NCI-H146 (cell line): ENCODE results near the gene GALNT17.

Experiments used
- DNase-seq: peaks from one replicate; lab custom pipeline; 2025; lab: John Stamatoyannopoulos, UW

Gene GALNT17

DNA sequence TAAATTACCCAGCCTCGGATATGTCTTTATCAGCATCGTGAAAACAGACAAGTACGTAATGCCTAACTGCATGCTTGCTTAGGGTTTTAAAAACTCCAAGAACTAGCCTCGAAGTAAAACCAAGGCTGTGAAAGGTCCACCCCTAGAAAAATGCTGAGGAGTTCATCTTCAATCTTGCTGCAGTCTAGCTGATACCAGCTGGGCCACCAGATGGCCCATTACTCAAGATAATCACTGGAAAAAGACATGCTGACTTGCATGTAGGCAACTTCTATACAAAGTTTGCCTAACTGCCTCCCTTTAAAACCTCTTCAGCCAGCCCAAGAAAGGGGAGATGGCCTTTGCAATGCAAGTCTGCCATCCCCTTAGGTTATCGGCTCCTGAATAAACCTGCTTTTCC, 614.1 kb downstream of the GALNT17 start:
- DNase-seq, result no peak

- DNase-seq, result no peak
These were observed 618.3 kb downstream of the GALNT17 start for GRCh38 chr7:71750290-71750689.

GRCh38 chr7:71752171-71752935, 620.4 kb downstream of the GALNT17 start:
- DNase-seq, result peak; percentile 63

DNA sequence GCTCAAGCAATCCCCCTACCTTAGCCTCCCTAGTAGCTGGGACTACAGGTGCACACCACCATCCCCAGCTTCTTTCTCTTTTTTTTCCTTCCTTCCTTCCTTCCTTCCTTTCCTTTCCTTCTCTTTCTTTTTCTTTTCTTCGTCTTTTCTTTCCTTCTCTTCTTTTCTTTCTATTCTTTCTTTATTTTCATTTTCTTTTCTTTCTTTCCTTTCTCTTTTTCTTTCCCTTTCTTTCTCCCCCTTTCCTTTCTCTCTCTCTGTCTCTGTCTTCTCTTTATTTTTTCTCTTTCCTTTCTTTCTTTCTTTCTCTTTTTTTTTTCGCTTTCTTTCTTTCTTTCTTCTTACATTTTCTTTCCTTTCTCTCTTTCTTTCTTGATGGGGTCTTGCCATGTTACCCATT, 621.3 kb downstream of the GALNT17 start:
- no peak for DNase-seq

- DNase-seq, result no peak
These were observed 622.2 kb downstream of the GALNT17 start for GRCh38 chr7:71753956-71754664.

GRCh38 chr7:71754828-71755227, 622.9 kb downstream of the GALNT17 start:
- no peak for DNase-seq

- no peak for DNase-seq
These were observed 629.4 kb downstream of the GALNT17 start for GRCh38 chr7:71761336-71761735.
